ENCODE results near the gene NECTIN2.
A peak's percentile ranks its signal among the peaks of the same experiment; 100 is the strongest.

NECTIN2 gene

GRCh38 chr19:44869733-44870470, 23.8 kb downstream of the NECTIN2 start:
- no peak for TF ChIP-seq CTCF (conservative IDR thresholded peaks at IDR 0.05; ENCODE audit: control insufficient read depth, insufficient read depth, low read depth, low read length)
- peak; percentile 92 for DNase-seq (ENCODE audit: low read depth)
- no peak overlapping the region for H3K4me3 ChIP-seq (ENCODE audit: control insufficient read depth, low read depth, low read length)

- no peak overlapping the region for H3K4me3 ChIP-seq (ENCODE audit: control insufficient read depth, low read depth, low read length)
- TF ChIP-seq CTCF (conservative IDR thresholded peaks at IDR 0.05; ENCODE audit: control insufficient read depth, insufficient read depth, low read depth, low read length), result no peak
- DNase-seq (ENCODE audit: low read depth), result no peak
Measured at GRCh38 chr19:44871809-44872208, 25.7 kb downstream of the NECTIN2 start.

GRCh38 chr19:44872661-44873060, 26.6 kb downstream of the NECTIN2 start:
- no peak for DNase-seq (ENCODE audit: low read depth)
- no peak for TF ChIP-seq CTCF (conservative IDR thresholded peaks at IDR 0.05; ENCODE audit: control insufficient read depth, insufficient read depth, low read depth, low read length)
- H3K4me3 ChIP-seq (ENCODE audit: control insufficient read depth, low read depth, low read length), result no peak overlapping the region

GRCh38 chr19:44874317-44874716, 28.2 kb downstream of the NECTIN2 start:
- no peak overlapping the region for H3K4me3 ChIP-seq (ENCODE audit: control insufficient read depth, low read depth, low read length)
- TF ChIP-seq CTCF (conservative IDR thresholded peaks at IDR 0.05; ENCODE audit: control insufficient read depth, insufficient read depth, low read depth, low read length), result no peak
- no peak for DNase-seq (ENCODE audit: low read depth)

- TF ChIP-seq CTCF (conservative IDR thresholded peaks at IDR 0.05; ENCODE audit: control insufficient read depth, insufficient read depth, low read depth, low read length), result no peak
- no peak overlapping the region for H3K4me3 ChIP-seq (ENCODE audit: control insufficient read depth, low read depth, low read length)
- DNase-seq (ENCODE audit: low read depth), result peak; percentile 40
Measured at GRCh38 chr19:44875666-44876451, 29.8 kb downstream of the NECTIN2 start.

- DNase-seq (ENCODE audit: low read depth), result no peak
- no peak for TF ChIP-seq CTCF (conservative IDR thresholded peaks at IDR 0.05; ENCODE audit: control insufficient read depth, insufficient read depth, low read depth, low read length)
- H3K4me3 ChIP-seq (ENCODE audit: control insufficient read depth, low read depth, low read length), result no peak overlapping the region
Measured at GRCh38 chr19:44876930-44877535, 30.9 kb downstream of the NECTIN2 start.
